Panc1 (cell line): Measurements from ENCODE around the gene WDR93. TPM values are rescaled to one million over a fixed set of nuclear protein-coding genes. Genes with fewer than 3 reads are reported as not detected.

Experiments used
- ATAC-seq: fragments of 200-7000 bp; cut with Tn5 transposase; 2 replicates; pipeline ENCODE4 v1.9.1; 2020; ENCODE audit warnings: mild to moderate bottlenecking, moderate library complexity
- BruUV-seq: library from RNA; stranded (reverse); fragments of 400-500 nt; replicated peaks from 2 replicates; lab custom pipeline; 2021; lab: Mats Ljungman, UMichigan
- CTCF ChIA-PET: fragments of 300-600 bp; sonication (Branson Sonifier 250); formaldehyde crosslinking; loops from one replicate; lab custom pipeline; 2022; ENCODE audit warnings: antibody characterized with exemption; lab: Charles Lee
- POLR2A ChIA-PET: fragments of 300-600 bp; sonication (Branson Sonifier 250); formaldehyde crosslinking; loops from one replicate; lab custom pipeline; 2022; ENCODE audit warnings: antibody characterized with exemption; lab: Charles Lee
- DNase-seq: peaks from one replicate; pipeline ENCODE4 v3.0.0-alpha.2; 2010; ENCODE audit warnings: low read depth, low spot score
- H3K27ac ChIP-seq: 2 replicates; pipeline ENCODE4 v1.5.1; 2011; ENCODE audit warnings: mild to moderate bottlenecking, low read length, inconsistent platforms
- H3K27me3 ChIP-seq: fragments of 200-500 bp; sonication (Bioruptor generic); 2 replicates; pipeline ENCODE4 v1.6.0; 2014; ENCODE audit warnings: low read length, inconsistent platforms; ENCODE audit not compliant: control insufficient read depth, insufficient read depth
- H3K36me3 ChIP-seq: fragments of 200-500 bp; sonication (Bioruptor generic); 2 replicates; pipeline ENCODE4 v1.5.1; 2014; ENCODE audit warnings: inconsistent platforms, mild to moderate bottlenecking, low read length, moderate library complexity; ENCODE audit not compliant: control insufficient read depth, insufficient read depth
- H3K4me1 ChIP-seq: 2 replicates; pipeline ENCODE4 v1.5.1; 2011; ENCODE audit warnings: inconsistent platforms, mild to moderate bottlenecking, low read length, moderate library complexity; ENCODE audit not compliant: control insufficient read depth, insufficient read depth
- H3K4me3 ChIP-seq, 2 experiments: 2 replicates each; pipeline ENCODE4 v1.5.1; 2011 to 2012; ENCODE audit warnings: low read depth in 2 of 2, low read length in 2 of 2, mild to moderate bottlenecking in 2 of 2, inconsistent platforms in 1 of 2, moderate library complexity in 1 of 2
- H3K9me3 ChIP-seq: fragments of 200-500 bp; sonication (Bioruptor generic); 2 replicates; pipeline ENCODE4 v1.5.1; 2014; ENCODE audit warnings: low read depth, mild to moderate bottlenecking, inconsistent platforms, low read length, moderate library complexity; ENCODE audit not compliant: control insufficient read depth, insufficient read depth
- CTCF ChIP-seq: fragments of 450-650 bp; IDR thresholded peaks from 2 replicates; pipeline ENCODE4 v1.5.1; 2017; ENCODE audit warnings: mild to moderate bottlenecking
- POLR2AphosphoS5 ChIP-seq: IDR thresholded peaks from 2 replicates; pipeline ENCODE4 v1.6.1; 2012; ENCODE audit warnings: mild to moderate bottlenecking, low read depth, low read length, moderate library complexity
- REST ChIP-seq, 2 experiments: IDR thresholded peaks; 2 replicates each; pipeline ENCODE4 v1.6.1; 2011 to 2012; ENCODE audit warnings: low read depth in 2 of 2, control low read depth in 1 of 2, low read length in 1 of 2, mild to moderate bottlenecking in 1 of 2, moderate library complexity in 1 of 2; ENCODE audit not compliant: insufficient read depth in 1 of 2
- in situ Hi-C: cut with HindIII; loops from 2 replicates; pipeline ENCODE4 v1.10.0; 2016; ENCODE audit warnings: low sequenced_read_pairs, low pct_unique_long_range_greater_than_20kb
- intact Hi-C: fragments of 100-400 bp; cut with micrococcal nuclease; formaldehyde crosslinking; loops from one replicate; pipeline ENCODE4 v1.10.0; 2022; ENCODE audit not compliant: unreplicated experiment
- total RNA-seq: library from RNA; stranded (reverse); gene quantifications from one replicate; pipeline ENCODE4 v1.2.1, GENCODE V29; 2021; ENCODE audit not compliant: unreplicated experiment

The WDR93 gene
- total RNA-seq, 1 experiment from 2014 or later: 0.18 TPM

- DNase-seq (no peak), ATAC-seq (no peak)
- H3K27ac ChIP-seq: no peak overlapping the region
- H3K27me3 ChIP-seq: no peaks in the 10 kb centered on the region
- TF ChIP-seq REST (IDR thresholded peaks at IDR 0.05; ENCODE audit: insufficient read depth in 1 of 2, low read depth in 2 of 2, low read length in 1 of 2) (no peak), POLR2AphosphoS5 (no peak), CTCF (no peak)
- intact Hi-C loops (no loop called here), in situ Hi-C loops (no loop called here)
- no peaks in the 10 kb centered on the region for H3K9me3 ChIP-seq
- H3K36me3 ChIP-seq: no peaks in the 10 kb centered on the region
- H3K4me3 ChIP-seq: no peak overlapping the region
- ChIA-PET POLR2A (no interaction called here), CTCF (no interaction called here)
- H3K4me1 ChIP-seq: peaks cover 12% of the 10 kb centered on the region
- BruUV-seq: no TSS peak
These were observed 23.5 kb upstream of the WDR93 start for GRCh38 chr15:89666858-89667705.

- DNase-seq: no peak
- in situ Hi-C loops: no loop called here
- no peak for TF ChIP-seq REST (IDR thresholded peaks at IDR 0.05; ENCODE audit: insufficient read depth in 1 of 2, low read depth in 2 of 2, low read length in 1 of 2)
- Histone ChIP-seq H3K27ac (no peak overlapping the region), H3K27me3 (no peaks in the 10 kb centered on the region), H3K36me3 (no peaks in the 10 kb centered on the region), H3K4me1 (peaks cover 12% of the 10 kb centered on the region), H3K4me3 (no peak overlapping the region), H3K9me3 (no peaks in the 10 kb centered on the region)
- ChIA-PET POLR2A (no interaction called here), CTCF (interaction anchor here (1.1 kb wide), 1 partner anchor 22 kb away, joined by 3 read pairs; no protein-coding TSS in a partner anchor)
- intact Hi-C loops: no loop called here
- no peak for ATAC-seq
- no TSS peak for BruUV-seq
These were observed 23.0 kb upstream of the WDR93 start for GRCh38 chr15:89667706-89667960.
